HG03064 (cell line): Measurements from ENCODE around the gene DCST1.
"Not testable (repeated sequence)": the region's sequence is repeated elsewhere in the genome, so short reads cannot be mapped to it uniquely, and the experiment has no call there.

Source experiments
- ATAC-seq: cut with Tn5 transposase; IDR thresholded peaks from one replicate; pipeline ENCODE4 v1.9.1; 2021; ENCODE audit warnings: low read depth; ENCODE audit not compliant: unreplicated experiment

The DCST1 gene, protein sequence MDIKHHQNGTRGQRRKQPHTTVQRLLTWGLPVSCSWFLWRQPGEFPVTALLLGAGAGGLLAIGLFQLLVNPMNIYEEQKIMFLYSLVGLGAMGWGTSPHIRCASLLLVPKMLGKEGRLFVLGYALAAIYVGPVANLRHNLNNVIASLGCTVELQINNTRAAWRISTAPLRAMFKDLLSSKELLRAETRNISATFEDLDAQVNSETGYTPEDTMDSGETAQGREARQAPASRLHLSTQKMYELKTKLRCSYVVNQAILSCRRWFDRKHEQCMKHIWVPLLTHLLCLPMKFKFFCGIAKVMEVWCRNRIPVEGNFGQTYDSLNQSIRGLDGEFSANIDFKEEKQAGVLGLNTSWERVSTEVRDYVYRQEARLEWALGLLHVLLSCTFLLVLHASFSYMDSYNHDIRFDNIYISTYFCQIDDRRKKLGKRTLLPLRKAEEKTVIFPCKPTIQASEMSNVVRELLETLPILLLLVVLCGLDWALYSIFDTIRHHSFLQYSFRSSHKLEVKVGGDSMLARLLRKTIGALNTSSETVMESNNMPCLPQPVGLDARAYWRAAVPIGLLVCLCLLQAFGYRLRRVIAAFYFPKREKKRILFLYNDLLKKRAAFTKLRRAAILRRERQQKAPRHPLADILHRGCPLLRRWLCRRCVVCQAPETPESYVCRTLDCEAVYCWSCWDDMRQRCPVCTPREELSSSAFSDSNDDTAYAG

DNA sequence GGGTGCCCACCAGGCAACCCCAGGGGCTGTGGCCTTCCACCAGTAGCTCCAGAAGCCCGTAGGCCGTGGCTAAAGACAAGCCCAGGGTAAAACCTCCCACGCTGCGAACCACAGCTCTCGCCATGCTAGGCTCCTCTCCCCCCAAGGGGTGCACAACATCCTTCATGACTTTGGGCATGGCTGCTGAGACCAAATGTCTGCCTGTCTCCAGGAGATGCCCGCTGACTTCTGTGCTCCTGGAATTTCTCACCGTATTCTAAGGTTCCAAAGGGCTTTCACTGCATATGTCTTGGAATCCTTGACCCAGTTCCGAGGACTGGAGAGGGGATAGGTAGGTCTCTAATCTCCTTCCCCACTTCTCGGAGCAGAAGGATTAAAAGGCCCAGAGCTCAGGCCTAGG lies at the start of gene DCST1, which contains the start of gene DCST2:
TSS of gene DCST1 (plus strand) at position 301 of the 400 bp plus-strand sequence. CDS start 213 bp downstream, outside the sequence.
TSS of gene DCST2 (minus strand) at position 258 of the 400 bp plus-strand sequence. CDS start at position 178, 80 bp downstream.
- ATAC-seq = no peak

DNA sequence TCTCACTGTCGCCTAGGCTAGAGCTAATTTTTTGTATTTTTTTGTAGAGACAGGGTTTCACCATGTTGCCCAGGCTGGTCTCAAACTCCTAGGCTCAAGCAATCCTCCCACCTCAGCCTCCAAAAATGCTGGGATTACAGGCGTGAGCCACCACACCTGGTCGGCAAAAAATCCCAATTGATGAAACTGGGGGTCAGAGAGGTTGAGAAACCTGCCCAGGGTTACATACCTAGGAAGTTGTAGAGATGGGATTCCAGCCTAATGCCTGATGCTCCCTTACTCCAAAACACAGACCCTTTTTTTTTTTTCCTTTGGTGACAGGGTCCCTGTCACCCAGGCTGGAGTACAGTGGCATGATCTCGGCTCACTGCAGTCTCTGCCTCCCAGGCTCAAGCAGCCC lies 46.9 kb upstream of the DCST1 start:
- ATAC-seq = not testable (repeated sequence)

DNA sequence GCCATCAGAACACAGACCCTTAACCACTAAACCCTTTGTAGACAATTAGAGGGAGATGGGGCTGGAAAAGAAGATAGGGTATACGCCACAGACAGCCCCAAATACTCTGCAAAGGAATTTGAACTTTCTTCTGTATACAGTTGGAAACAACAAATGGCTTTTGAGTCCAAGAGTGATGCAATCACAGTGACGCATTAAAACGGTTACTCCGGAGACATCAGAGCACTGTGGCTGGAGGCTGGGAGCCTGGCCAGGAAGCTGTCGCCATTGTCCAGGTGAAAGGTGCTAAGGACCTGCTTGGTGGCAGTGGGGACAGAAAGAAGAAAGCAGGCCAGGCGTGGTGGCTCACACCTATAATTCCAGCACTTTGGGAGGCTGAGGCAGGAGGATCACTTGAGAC lies 46.3 kb upstream of the DCST1 start:
- ATAC-seq = no peak

DNA sequence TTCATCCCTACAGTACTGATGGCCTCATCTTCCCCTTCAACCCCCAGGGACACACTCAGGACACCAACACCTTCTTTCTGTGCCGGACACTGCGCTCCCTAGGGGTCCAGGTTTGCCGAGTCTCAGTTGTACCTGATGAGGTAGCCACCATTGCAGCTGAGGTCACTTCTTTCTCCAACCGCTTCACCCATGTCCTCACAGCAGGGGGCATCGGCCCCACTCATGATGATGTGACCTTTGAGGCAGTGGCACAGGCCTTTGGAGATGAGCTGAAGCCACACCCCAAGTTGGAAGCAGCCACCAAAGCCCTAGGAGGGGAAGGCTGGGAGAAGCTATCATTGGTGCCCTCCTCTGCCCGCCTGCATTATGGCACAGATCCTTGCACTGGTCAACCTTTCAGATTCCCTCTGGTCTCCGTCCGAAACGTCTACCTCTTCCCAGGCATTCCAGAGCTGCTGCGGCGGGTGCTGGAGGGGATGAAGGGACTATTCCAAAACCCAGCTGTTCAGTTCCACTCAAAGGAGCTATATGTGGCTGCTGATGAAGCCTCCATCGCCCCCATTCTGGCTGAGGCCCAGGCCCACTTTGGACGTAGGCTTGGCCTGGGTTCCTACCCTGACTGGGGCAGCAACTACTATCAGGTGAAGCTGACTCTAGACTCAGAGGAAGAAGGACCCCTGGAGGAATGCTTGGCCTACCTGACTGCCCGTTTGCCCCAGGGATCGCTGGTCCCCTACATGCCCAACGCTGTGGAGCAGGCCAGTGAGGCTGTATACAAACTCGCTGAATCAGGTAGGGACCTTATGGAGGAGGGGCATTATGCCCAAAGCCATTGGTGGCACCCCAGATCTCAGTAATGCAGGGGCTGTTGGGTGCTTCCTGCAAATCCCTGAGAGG lies 45.3 kb upstream of the DCST1 start:
- no peak for ATAC-seq

DNA sequence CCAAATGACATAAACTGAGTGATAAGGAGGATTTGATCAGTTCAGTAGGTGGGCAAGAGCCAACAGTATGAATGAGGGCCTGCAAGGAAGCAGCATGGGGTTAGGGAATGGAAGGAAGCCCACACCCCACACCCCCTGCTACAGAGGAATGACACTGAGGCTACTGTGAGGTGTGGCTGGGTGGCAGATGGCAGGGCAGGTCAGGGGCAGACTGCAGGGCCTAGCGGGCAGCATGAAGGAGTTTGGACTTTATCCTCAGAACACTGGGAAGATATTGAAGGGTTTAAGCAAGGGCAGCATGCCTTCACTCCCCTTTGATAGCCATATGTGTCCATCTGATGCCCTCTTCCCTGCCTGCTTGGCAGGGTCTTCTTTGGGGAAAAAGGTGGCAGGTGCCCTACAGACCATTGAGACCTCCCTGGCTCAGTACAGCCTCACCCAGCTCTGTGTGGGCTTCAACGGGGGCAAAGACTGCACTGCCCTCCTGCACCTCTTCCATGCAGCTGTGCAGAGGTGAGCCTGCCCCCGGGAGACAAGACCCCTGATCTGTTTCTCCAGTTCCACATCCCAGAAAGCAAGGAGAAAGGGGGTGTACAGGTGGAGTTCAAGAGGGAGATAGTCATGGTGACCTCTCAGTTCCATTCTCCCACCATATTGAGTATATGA lies 44.3 kb upstream of the DCST1 start:
- no peak for ATAC-seq

DNA sequence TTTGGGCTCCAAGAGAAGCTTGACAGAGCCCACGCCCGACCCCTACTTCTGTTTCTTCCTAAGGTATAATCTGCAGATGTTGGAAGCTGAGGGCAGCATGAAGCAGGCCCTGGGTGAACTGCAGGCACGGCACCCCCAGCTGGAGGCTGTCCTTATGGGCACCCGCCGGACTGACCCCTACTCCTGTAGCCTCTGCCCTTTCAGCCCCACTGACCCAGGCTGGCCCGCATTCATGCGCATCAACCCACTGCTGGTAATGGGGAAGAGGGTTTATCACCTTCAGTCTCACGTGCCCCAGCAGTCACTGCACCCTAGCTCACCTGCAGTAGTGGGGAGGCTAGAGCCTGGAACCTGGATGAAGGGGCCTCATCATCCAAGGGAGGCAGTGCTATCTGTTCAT lies 43.3 kb upstream of the DCST1 start:
- ATAC-seq = no peak

DNA sequence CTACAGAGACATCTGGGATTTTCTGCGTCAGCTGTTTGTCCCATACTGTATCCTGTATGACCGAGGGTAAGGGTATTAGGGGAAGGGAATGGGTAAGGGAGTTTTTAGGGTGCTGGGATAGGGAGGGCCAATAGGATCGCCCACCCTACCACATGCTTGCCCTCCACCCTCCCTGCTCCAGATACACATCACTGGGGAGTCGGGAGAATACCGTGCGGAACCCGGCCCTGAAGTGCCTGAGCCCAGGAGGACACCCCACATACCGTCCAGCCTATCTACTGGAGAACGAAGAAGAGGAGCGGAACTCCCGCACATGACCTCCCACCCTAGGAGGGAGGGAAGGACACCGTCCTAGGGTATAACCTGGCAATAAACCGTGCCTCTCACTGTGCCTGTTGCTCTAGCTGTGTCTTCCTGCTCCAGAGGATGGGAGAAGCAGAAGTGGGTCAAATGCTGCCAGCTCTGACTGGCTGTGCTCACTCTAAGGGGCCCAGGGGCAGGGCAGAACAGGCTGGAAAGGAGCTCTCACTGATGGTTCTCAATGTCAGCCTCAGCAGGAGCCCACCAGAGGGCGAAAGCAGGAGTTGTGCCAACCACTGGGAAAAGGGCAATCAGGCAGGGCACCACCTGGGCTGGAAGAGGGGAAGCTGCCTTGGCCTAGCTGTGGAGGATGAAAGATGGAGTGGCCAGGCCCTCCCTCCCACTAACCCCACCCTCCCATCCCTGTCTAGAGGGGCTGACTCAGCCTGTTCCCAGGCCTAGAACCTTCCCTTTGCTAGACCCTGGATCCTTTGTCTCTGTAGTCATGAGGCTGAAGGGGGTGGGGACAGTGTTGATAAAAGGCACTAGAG lies 40.7 kb upstream of the DCST1 start:
- no peak for ATAC-seq

DNA sequence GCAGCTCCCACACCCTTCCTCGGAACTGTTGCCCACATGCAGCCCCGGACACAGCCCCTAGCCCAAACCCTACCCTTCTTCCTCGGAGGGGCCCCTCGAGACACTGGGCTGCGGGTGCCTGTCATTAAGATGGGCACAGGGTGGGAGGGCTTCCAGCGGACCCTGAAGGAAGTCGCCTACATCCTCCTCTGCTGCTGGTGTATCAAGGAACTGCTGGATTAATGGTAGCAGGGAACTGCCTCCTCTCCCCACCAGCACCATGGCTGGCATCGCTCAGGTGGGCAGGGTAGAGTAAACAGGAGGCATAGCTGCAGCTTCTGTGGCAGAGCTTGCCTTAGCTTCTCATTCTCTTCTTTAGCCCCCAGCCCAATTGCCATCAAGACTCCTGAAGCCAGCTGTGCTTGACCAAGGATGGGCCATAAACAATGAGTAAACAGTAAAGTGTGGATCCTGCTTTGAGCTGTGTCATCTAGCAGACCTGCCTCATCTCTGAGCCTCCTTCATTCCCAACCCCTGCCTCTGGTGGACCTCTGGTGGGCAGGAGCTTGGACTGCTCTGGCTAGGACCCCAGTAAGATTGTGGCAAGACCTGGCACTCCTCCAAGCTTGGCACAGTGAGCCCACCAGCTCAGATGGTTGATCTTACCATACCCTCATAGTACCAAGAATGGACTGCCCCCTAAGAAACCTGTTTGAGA lies 39.9 kb upstream of the DCST1 start, which contains the start of gene LENEP:
TSS of gene LENEP (plus strand) at position 15 of the 697 bp plus-strand sequence. CDS start at position 37, 22 bp downstream.
- no peak for ATAC-seq

DNA sequence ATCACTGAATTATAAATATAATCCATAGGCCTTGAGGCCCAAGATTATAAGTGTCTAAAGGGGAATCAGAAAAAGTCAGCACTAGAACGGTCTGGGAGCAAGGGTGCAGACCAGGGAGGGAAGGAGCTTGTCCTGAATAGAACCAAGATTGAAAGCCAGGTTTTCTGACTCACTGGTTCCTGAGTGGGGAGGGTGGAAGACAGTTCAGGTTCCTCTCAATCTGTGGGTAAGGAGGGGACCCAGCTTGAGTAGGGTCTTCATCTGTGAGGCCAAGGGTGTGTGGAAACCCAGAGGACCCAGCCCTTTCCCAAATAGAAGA lies 39.4 kb upstream of the DCST1 start:
- no peak for ATAC-seq

DNA sequence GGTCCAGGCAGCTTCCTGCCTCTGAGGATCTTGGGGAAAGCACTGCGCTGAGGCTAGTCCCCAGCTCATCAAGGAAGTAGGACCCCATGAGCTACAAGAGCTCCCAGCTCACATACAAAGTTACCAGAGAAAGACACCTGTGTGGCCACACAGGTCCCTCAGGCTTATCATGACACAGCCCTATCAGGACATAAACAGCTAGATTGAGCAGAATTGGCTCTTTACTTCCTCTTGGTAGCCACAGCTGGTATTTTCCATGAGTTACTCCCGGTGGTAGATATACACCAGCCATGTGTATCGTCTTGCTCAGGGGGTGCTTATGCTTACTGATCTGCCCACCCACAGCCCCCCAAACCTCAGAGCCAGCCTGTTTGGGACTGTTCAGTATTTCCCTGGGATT lies 39.0 kb upstream of the DCST1 start:
- ATAC-seq = no peak

DNA sequence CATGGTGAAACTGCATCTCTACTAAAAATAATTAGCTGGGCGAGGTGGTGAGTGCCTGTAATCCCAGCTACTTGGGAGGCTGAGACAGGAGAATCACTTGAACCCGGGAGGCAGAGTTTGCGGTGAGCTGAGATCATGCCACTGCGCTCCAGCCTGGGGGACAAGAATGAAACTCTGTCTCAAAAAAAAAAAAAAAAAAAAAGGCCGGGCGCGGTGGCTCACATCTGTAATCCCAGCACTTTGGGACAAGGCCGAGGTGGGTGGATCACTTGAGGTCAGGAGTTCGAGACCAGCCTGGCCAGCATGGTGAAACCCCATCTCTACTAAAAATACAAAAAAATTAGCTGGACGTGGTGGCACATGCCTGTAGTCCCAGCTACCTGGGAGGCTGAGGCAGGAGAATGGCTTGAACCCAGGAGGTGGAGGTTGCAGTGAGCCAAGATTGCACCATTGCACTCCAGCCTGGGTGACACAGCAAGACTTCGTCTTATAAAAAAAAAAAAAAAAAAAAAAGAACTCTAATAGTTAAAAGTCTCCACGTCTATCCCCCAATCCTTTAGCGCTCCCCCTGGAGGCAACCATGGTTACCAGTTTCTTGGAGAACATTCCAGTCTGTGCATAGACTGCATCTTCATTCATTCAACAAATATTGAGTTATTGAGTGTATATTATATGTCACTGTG lies 38.2 kb upstream of the DCST1 start:
- ATAC-seq = not testable (repeated sequence)

DNA sequence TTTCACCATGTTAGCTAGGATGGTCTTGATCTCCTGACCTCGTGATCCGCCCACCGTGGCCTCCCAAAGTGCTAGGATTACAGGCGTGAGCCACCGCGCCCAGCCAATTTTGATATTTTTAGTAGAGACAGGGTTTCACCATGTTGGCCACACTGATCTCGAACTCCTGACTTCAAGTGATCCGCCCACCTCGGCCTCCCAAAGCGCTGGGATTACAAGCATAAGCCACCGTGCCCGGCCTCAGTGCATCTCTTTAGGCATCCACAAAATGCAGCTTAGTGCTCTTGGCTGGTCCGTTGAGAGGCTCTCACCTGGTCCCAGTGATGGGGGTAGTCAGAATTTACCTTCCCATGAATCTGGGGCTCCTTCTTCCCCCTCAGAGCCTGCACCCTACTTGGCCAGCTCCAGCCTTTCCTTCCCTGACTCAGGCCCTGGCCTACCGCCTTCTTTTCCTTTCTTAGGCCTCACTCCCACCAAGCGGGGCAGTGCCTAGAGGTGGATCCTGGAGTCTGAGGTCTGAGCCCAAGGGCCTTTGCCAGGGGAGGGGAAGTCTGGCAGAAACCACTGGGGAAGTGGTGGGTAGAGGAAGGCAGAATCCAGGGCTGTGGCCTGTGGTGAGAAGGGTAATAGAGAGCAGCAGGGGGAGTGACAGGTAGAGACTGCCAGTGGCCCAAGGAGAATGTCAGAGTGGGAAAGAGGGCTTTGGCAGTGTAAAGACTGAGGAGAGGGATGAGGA lies 36.5 kb upstream of the DCST1 start:
- no peak for ATAC-seq

DNA sequence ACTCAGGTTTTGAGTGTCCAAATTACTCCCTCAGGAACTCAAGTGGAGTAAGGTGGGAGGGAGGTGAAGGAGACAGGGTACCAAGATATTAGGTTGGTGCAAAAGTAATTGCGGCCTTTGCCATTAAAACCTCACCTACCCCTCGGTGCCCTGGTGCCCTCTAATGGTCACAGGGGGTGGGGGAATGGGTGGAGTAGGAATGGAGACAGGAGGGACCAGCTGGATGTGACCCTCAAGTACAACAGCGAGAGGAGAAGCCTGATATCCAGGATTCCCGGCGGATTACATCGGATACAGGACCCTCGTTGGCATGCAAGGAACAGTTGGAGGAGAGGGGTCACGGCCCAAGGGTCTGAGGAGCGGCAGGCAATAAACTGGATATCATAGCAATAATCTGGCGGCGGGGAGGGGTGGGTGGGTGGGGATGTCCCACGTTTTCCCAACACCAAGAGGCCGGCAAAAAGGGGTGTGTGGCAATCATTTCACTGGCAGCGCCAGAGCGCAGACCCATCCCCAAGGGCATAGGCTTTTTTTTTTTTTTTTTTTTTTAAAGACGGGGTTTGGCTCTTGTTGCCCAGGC lies 35.3 kb upstream of the DCST1 start:
- ATAC-seq = no peak

DNA sequence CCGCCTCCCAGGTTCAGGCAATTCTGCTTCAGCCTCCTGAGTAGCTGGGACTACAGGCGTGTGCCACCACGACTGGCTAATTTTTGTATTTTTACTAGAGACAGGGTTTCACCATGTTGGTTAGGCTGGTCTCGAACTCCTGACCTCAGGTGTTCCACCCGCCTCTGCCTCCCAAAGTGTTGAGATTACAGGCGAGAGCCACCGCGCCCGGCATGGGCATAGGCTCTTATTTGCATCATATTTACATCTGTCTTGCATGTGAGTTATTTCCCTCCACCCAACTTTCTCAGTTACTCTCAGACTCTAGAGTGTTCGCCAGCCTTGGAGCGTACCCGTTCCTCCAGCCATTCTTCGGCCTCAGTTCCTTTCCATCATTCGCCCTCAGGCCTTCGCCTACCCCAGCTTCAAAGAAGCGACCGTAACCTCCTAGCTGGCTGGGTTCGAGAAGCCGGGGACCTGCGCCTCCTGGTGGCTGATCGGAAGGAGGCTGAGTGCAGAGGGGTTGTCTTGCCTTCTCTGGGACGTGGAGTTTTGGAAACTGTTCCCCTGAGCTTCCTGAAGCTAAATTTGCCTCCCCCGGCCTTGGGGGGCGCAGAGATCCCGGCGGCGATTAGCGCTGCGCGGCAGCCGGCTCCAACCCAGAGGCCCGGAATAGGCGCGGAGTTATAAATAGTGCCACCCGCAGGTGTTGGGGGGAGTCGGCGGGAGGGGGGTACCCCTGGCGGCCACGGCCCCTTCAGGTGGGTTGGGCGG lies 34.6 kb upstream of the DCST1 start:
- no peak for ATAC-seq

DNA sequence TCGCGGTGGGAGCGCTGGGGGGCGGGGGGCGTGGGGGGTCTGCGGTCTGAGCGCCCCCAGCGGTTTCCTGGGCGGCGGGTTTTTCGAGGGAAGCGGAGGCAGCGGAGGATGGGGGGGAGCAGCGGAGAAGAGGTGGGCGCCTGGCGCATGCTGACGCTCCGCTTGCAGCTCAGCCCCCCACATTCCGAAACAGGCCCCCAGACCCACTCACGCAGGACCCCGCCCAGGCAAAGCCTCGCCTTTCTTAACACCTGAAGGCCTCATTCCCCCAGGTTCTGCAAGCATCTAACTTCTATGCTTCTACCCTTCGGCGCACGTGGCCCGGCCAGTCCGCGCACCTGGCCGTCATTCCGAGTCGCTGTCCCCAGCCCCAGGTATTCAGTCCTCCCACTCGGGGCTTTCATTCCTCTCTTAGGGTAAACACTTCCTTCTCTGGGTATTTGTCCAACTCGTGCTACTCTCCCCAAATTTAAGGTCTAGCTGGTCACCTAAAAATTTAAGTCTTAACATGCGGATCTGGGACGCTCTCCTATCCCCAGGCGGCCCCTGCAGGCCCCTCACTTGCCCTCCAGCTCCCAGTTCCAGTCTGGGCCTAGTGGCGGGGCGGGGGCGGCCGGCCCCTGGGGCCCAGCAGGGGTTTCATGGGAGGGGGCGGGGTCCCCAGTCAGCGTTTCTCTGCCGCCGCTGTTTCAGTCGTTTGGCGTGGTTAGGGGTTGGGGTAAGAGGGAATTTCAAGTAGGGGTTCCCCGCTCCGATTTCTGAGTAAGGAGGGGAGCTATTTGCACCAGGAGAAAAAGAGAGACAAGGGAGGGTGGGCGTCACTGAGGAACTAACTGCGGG lies 33.8 kb upstream of the DCST1 start:
- ATAC-seq = no peak

DNA sequence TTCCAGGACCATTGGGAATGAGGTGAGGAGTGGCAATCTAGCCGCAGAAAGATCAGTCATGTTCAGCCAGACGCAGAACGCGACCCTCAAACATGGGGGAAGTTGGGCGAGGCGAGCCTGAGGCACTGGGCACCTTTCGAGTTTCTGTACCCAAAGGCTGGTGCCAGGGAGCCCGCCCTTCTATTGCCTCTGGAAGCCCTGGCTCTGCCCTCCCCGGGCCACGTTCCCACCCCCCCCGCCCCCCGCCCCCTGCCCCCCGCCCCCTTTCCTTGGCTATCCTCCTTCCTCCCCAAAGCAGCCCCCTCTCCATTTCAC lies 33.3 kb upstream of the DCST1 start:
- no peak for ATAC-seq
